ENCODE results near the gene NAA60.

Gene NAA60

GRCh38 chr16:3484318-3485096, 41.0 kb downstream of the NAA60 start:
- Mint-ChIP-seq H3K4me1 (ENCODE audit: low read depth) (peaks cover 3% of the 10 kb centered on the region), H3K9me3 (no peaks in the 10 kb centered on the region), H3K27me3 (ENCODE audit: low read depth) (no peaks in the 10 kb centered on the region), H3K36me3 (ENCODE audit: low read depth) (peaks cover 22% of the 10 kb centered on the region), H3K4me3 (no peak overlapping the region), H3K27ac (no peak overlapping the region)

DNA sequence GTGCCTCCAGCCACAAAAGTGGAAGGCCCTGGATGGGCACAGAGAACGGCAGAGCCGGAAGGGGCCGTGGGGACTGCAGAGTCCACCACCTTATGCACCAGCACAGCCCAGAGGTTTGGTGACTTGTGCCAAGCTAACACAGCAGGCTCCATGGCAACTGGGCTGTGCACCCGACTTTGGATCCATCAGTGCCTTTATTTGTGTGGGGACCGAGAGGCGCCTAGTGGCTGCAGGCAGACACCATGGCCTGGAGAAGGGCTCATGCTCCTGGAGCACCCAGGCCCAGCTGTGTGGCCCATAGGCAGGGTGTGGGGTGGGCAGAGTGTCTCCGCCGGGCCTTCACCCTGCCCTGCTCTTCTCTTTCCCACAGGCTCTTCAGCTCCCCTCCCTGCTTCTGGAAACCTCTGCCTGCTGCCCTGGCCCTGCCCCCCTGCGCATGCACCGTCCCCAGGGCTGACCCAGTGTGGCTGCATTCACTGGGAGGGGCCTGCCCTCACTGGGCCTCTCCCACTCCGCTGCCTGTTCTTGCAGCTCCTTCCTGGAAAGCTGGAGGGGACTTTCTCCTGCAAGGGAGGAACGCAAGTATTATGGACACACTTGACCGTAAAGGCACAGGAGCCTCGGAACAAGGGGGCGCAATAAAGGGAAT, 41.7 kb downstream of the NAA60 start:
- H3K27me3 Mint-ChIP-seq (ENCODE audit: low read depth): no peaks in the 10 kb centered on the region
- no peak overlapping the region for H3K27ac Mint-ChIP-seq
- H3K4me1 Mint-ChIP-seq (ENCODE audit: low read depth): no peaks in the 10 kb centered on the region
- no peak overlapping the region for H3K4me3 Mint-ChIP-seq
- H3K36me3 Mint-ChIP-seq (ENCODE audit: low read depth): peaks cover 20% of the 10 kb centered on the region
- H3K9me3 Mint-ChIP-seq: no peaks in the 10 kb centered on the region

DNA sequence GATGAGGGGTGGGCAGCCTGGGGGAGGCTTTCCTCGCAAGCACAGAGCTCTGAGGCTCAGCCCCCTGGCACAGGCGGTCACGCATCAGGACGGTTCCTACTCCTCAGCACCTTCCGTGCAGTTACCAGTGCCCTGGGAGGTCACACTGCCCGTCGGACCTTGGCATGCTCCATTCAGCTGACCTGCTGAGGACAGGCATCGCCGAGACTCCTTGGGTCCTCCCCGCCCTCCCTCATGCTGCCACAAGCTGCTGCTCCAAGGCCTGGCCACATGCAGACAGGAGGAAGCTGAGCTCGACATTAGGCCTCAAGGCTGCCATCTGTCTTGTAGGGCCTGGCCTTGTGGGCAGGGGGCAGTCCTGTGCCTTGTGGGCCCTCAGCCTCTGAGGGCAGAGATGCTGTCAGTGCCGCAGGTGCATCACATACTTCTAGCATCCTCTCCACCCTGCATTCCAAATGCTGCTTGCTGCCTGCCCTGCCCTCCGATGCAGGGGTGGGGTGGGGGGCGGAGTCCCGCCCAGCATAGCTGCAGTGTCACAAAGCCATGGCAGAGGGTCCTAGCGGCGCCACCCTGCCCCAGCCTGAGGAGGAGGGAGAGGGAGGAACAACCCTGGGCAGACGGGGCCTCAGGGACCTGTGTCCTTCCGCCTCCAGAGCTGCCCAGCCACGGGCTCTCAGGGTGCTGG, 42.5 kb downstream of the NAA60 start:
- no peaks in the 10 kb centered on the region for H3K4me1 Mint-ChIP-seq (ENCODE audit: low read depth)
- no peaks in the 10 kb centered on the region for H3K27me3 Mint-ChIP-seq (ENCODE audit: low read depth)
- H3K27ac Mint-ChIP-seq: no peak overlapping the region
- no peaks in the 10 kb centered on the region for H3K9me3 Mint-ChIP-seq
- H3K4me3 Mint-ChIP-seq: no peak overlapping the region
- peaks cover 20% of the 10 kb centered on the region for H3K36me3 Mint-ChIP-seq (ENCODE audit: low read depth)

GRCh38 chr16:3486506-3487215, 43.2 kb downstream of the NAA60 start:
- no peak overlapping the region for H3K4me3 Mint-ChIP-seq
- no peak overlapping the region for H3K27ac Mint-ChIP-seq
- H3K4me1 Mint-ChIP-seq (ENCODE audit: low read depth): no peaks in the 10 kb centered on the region
- H3K9me3 Mint-ChIP-seq: no peaks in the 10 kb centered on the region
- H3K27me3 Mint-ChIP-seq (ENCODE audit: low read depth): no peaks in the 10 kb centered on the region
- peaks cover 16% of the 10 kb centered on the region for H3K36me3 Mint-ChIP-seq (ENCODE audit: low read depth)

DNA sequence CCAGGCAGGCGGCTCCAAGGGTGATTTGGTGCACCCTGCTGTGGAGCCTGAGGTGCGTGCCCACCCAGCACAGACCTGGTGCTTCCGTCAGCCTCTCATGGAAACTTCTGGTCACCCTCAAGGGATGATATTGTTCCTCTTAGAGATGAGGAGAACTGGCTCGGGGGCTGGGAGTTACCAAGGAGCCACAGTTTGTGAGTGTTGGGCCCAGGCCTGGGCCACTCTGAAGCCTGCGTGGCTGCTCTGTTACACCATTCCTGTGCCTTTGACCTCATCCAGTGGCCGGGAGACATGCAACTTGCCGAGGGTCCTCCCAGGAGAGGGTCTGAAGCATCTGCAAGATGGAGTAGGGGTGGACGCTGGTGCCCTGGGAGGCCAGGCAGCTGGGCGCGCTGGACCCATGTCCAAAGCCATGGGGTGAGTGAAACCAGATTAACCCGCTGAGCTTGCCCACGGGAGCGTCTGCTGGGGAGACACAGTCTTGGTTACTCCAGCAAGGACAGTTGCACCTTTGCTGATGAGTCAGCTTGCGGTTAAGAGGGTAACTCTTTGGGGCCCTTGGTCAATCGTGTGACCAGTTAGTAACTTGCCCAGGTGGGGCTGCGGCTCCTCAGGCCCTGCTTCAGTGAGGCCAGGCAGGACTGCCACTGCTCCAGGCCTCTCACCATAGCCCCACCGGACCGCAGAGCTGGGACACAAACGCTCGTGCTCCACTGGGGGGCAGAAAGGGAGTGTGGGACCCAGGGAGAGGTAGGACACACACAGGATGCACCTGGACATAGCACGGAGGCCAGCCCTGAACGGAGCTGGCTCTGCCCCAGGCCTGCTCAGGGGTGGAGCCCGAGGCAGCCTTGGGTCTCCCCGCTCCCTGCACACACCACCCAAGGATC, 44.3 kb downstream of the NAA60 start:
- no peaks in the 10 kb centered on the region for H3K9me3 Mint-ChIP-seq
- no peaks in the 10 kb centered on the region for H3K27me3 Mint-ChIP-seq (ENCODE audit: low read depth)
- H3K27ac Mint-ChIP-seq: no peak overlapping the region
- peaks cover 11% of the 10 kb centered on the region for H3K36me3 Mint-ChIP-seq (ENCODE audit: low read depth)
- H3K4me3 Mint-ChIP-seq: no peak overlapping the region
- no peaks in the 10 kb centered on the region for H3K4me1 Mint-ChIP-seq (ENCODE audit: low read depth)

DNA sequence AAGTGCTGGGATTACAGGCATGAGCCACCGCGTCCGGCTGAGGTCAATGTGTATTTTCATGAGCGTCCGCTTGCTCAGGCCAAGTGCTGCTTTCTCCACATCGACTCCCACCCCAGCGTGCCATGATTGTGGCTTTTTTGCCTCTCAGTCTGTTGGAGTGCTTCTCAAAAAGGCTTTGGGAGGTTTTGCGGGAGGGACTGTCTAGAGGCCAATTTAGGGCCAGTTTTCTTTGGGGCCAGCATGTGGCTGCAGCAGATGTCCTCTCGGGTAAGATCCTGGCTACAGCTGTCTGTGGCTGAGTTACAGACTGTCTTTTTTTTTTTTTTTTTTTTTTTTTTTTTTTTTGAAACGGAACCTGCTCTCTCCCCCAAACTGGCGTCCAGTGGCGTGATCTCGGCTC, 45.3 kb downstream of the NAA60 start:
- H3K27ac Mint-ChIP-seq: no peak overlapping the region
- no peak overlapping the region for H3K4me3 Mint-ChIP-seq
- no peaks in the 10 kb centered on the region for H3K27me3 Mint-ChIP-seq (ENCODE audit: low read depth)
- H3K36me3 Mint-ChIP-seq (ENCODE audit: low read depth): peaks cover 2% of the 10 kb centered on the region
- no peaks in the 10 kb centered on the region for H3K4me1 Mint-ChIP-seq (ENCODE audit: low read depth)
- H3K9me3 Mint-ChIP-seq: no peaks in the 10 kb centered on the region

DNA sequence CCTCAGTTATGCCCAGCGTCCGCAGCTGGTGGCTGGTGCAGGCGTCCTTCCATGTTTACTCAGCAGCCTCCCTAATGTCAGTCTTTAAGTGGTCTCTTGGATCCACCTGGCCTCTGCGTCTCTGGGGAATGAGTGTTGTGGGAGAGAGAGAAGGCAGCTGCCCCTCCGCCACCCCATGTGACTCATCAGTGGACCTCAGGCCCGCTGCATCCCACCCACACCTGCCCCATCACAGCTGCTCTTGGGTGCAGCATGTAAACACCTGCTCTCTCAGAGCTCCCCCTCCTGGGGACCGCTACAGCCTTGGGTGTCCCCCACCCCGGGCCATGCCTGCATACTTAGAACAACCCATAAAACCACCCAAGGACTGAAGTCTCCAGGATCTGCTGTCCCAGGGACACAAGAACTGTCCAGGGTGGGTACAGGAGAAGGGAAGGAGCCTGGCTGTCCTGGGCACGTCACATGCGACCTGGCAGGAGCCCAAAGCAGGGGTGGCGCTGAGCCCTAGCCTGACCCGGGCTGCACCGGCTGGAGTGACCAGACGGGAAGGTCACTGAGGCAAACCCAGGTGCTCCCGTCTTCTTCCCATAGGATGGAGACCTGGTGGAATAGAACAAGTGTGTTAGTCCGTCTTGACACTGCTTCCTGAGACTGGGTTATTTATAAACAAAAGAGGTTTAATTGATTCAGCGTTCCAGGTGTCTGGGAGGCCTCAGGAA, 47.6 kb downstream of the NAA60 start:
- Mint-ChIP-seq H3K27me3 (ENCODE audit: low read depth) (no peaks in the 10 kb centered on the region), H3K27ac (no peak overlapping the region), H3K9me3 (no peaks in the 10 kb centered on the region), H3K36me3 (ENCODE audit: low read depth) (no peaks in the 10 kb centered on the region), H3K4me3 (no peak overlapping the region), H3K4me1 (ENCODE audit: low read depth) (no peaks in the 10 kb centered on the region)

DNA sequence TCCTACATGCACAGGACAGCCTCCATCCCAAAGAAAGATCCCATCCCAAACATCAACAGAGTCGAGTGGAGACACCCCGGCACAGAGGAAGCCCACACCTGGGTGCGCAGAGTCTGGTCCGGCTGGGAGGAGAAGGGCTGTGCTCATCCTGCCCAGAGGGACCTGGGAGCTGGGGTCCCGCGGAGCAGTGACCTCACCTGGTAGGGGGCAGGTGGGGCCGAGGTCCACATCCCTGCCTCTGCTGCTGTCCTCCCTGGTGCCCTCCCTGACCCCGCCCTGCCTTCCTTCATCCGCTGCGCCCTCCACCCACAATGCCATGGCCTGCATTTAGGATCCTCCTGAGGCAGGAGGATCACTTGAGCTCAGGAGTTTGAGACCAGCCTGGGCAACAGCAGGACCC, 48.9 kb downstream of the NAA60 start:
- no peaks in the 10 kb centered on the region for H3K27me3 Mint-ChIP-seq (ENCODE audit: low read depth)
- H3K4me3 Mint-ChIP-seq: no peak overlapping the region
- no peaks in the 10 kb centered on the region for H3K36me3 Mint-ChIP-seq (ENCODE audit: low read depth)
- no peak overlapping the region for H3K27ac Mint-ChIP-seq
- H3K4me1 Mint-ChIP-seq (ENCODE audit: low read depth): no peaks in the 10 kb centered on the region
- H3K9me3 Mint-ChIP-seq: no peaks in the 10 kb centered on the region

DNA sequence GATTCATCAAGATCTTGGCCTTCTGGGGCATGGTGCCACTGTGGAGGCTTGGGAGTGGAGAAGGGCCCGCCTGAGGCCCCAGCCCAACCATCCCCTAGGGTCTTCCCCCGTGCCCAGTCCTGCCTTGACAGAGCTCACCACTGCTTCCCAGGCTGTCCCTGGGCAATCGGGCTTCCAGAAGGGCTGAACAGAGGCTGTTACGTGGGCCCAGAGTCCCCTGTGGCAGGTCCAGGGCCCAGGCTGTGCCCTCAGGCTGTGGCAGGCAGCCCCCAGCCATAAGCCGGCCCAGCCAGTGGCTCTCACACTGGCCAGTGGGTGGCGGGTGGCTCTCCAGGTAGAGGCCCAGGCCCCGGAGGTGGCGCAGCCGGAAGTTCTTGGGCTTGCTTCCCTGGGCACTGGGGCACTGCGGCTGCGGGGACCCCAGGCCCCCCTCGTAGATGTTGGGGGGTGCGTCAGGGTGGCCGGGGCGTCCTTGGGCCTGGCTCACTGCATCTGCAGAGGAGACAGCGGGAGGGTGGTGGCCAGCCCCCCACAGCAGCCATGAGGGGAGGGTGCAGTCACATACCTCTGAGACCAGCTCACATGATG, 51.0 kb downstream of the NAA60 start:
- Mint-ChIP-seq H3K4me1 (ENCODE audit: low read depth) (no peaks in the 10 kb centered on the region), H3K36me3 (ENCODE audit: low read depth) (no peaks in the 10 kb centered on the region), H3K4me3 (no peak overlapping the region), H3K27me3 (ENCODE audit: low read depth) (no peaks in the 10 kb centered on the region), H3K27ac (no peak overlapping the region), H3K9me3 (no peaks in the 10 kb centered on the region)

DNA sequence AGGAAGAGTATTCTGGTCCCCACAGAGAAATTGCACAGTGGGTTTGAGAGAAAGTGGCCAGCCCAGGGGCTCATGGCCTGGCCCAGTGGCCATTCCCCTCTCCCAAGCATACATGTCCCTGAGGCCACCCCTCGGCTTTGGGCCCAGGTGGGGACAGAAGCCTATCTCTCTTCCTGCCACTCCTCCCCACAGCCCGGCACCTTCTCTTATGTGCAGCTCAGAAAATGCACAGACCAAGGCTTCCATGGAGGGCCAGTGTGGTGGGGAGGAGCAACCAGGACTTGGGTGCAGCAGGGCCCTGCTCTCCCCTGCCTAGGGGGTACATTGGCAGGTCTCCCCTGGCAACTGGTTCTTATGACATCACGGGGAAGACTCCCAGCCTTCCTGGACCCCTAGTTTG, 51.7 kb downstream of the NAA60 start, which contains the start of gene C16orf90:
Gene C16orf90 (minus strand): TSS at position 314 of the 400 bp plus-strand sequence. CDS start 68 bp downstream, at position 246.
- H3K4me3 Mint-ChIP-seq: no peak within 1 kb of the TSS
- no peaks in the 10 kb centered on the region for H3K4me1 Mint-ChIP-seq (ENCODE audit: low read depth)

GRCh38 chr16:3496386-3496785, 52.9 kb downstream of the NAA60 start:
- no peaks in the 10 kb centered on the region for H3K9me3 Mint-ChIP-seq
- peaks cover 2% of the 10 kb centered on the region for H3K36me3 Mint-ChIP-seq (ENCODE audit: low read depth)
- no peaks in the 10 kb centered on the region for H3K27me3 Mint-ChIP-seq (ENCODE audit: low read depth)
- H3K4me1 Mint-ChIP-seq (ENCODE audit: low read depth): peaks cover 10% of the 10 kb centered on the region
- H3K27ac Mint-ChIP-seq: no peak overlapping the region
- H3K4me3 Mint-ChIP-seq: no peak overlapping the region

More for the DNA sequence above, 51.7 kb downstream of the NAA60 start, which contains the start of gene C16orf90:
- no peaks in the 10 kb centered on the region for H3K9me3 Mint-ChIP-seq
- no peaks in the 10 kb centered on the region for H3K36me3 Mint-ChIP-seq (ENCODE audit: low read depth)
- H3K27ac Mint-ChIP-seq: no peak within 1 kb of the TSS
- H3K27me3 Mint-ChIP-seq (ENCODE audit: low read depth): no peaks in the 10 kb centered on the region

DNA sequence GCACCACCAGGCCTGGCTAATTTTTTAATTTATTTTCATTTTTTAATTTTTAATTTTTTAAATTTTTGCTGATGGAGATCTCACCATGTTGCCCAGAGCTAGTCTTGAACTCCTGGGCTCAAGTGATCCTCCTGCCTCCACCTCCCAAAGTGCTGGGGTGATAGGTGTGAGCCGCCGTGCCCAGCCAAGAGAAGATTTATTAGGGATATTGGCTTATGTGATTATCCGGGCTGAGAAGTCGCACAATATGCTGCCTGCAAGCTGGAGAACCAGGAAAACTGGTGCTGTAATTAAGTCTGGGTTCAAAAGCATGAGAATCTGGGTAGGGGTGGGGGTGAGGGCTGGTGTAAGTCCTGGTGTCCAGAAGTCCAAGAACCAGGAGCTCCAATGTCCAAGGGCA, 54.3 kb downstream of the NAA60 start:
- H3K36me3 Mint-ChIP-seq (ENCODE audit: low read depth): peaks cover 8% of the 10 kb centered on the region
- H3K9me3 Mint-ChIP-seq: no peaks in the 10 kb centered on the region
- H3K4me3 Mint-ChIP-seq: no peak overlapping the region
- H3K27ac Mint-ChIP-seq: no peak overlapping the region
- H3K27me3 Mint-ChIP-seq (ENCODE audit: low read depth): no peaks in the 10 kb centered on the region
- H3K4me1 Mint-ChIP-seq (ENCODE audit: low read depth): peaks cover 23% of the 10 kb centered on the region

DNA sequence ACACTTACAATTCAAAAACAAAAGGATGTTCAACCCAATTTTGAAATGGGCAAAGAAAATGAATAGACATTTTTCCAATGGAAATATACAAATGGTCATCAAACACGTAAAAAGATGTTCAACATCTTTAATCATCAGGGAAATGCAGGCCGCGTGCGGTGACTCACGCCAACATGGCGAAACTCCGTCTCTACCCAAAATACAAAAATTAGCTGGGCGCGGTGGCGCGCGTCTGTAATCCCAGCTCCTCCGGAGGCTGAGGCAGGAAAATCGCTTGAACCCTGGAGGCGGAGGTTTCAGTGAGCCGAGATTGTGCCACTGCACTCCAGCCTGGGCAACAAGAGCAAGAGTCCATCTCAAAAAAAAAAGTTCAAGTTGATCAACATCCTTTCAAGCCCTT, 55.5 kb downstream of the NAA60 start:
- H3K4me3 Mint-ChIP-seq: no peak overlapping the region
- H3K27me3 Mint-ChIP-seq (ENCODE audit: low read depth): no peaks in the 10 kb centered on the region
- peaks cover 8% of the 10 kb centered on the region for H3K36me3 Mint-ChIP-seq (ENCODE audit: low read depth)
- H3K4me1 Mint-ChIP-seq (ENCODE audit: low read depth): peaks cover 32% of the 10 kb centered on the region
- no peak overlapping the region for H3K27ac Mint-ChIP-seq
- no peaks in the 10 kb centered on the region for H3K9me3 Mint-ChIP-seq

All from T-helper 1 cell treated with Interleukin-12 subunit alpha and Interleukin-12 subunit beta and Interleukin-4 antibody, amounts not matched to agents 30 μg/mL and 1 μg/mL, for 36 hours (primary cell).